ENCODE measurements around the gene TRAF3IP1.

TRAF3IP1 gene

DNA sequence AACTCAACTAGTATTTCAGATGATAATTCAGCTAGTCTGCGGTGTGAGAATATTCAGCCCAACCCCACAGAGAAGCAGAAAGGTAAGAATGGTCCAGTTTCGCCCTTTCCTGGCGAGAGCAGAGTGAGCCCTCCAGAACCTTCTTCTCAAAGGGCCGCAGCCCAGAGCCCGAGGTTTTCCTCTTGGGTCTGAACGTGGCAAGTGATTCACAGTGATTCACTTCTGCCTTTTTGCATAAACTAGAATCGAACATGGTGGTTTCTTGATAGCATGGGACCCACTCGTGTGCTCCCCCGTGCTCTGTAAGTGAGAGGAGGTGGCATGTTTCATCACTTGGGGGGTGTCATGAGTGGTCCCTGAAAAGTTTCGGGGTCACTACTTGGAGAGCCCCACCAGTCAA, 24.2 kb downstream of the TRAF3IP1 start:
- H3K27ac ChIP-seq = no peak overlapping the region
- no peak for DNase-seq (ENCODE audit: low spot score)
- no peak overlapping the region for H3K4me3 ChIP-seq
- TF ChIP-seq, protein P1, sequence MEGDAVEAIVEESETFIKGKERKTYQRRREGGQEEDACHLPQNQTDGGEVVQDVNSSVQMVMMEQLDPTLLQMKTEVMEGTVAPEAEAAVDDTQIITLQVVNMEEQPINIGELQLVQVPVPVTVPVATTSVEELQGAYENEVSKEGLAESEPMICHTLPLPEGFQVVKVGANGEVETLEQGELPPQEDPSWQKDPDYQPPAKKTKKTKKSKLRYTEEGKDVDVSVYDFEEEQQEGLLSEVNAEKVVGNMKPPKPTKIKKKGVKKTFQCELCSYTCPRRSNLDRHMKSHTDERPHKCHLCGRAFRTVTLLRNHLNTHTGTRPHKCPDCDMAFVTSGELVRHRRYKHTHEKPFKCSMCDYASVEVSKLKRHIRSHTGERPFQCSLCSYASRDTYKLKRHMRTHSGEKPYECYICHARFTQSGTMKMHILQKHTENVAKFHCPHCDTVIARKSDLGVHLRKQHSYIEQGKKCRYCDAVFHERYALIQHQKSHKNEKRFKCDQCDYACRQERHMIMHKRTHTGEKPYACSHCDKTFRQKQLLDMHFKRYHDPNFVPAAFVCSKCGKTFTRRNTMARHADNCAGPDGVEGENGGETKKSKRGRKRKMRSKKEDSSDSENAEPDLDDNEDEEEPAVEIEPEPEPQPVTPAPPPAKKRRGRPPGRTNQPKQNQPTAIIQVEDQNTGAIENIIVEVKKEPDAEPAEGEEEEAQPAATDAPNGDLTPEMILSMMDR (IDR thresholded peaks at IDR 0.05) = no peak

DNA sequence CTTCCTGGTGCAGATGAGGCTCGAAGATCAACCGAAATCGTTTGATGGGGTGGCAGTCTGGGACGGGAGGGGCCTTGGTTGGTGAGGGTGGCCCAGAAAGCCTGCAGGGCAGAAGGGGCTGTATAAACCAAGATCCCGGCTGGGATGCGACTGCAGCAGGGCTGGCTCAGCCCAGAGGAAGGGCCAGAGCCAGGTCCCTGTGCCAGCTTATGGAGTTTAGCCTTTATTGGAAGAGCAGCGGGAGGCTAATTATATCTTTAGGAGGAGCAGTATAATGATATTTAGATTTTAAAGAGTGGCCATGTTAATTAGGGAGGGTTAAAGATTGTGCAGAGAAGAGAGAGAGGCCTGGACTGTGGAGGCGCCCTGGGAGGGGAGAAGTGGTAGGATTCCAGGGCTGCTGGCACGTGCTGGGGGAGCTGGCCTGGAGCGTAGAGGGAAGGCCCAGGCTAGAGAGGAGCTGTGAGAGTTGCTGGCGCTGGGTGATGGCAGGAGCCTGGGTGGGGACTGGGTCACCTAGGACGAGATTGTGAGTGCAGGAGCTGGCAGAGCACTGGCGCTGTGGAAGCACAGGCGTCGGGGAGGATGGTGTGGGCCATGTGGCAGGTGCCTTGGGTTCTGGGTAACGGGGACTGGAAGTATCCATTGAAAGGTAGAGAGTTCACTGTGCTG, 25.1 kb downstream of the TRAF3IP1 start:
- TF ChIP-seq, protein P1 (IDR thresholded peaks at IDR 0.05) = no peak

DNA sequence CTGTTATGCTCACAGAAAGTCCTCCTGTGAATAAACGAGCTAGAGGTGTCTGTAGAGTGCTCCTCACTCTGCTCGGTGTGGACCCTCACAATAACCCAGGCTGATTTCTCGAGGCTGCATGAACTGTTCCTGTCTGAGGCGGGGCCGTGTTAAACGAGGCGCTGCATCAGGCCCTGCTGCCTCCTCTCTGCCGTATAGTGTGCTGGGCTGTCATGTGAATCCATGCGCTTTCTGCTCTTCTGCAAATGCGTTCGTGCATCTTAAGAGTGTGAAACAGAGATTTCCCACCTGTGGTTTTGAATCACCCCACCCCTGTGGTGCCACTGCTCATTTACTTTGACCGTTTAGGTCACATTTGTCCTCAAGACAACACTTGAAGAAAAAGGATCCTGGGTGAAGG, 26.2 kb downstream of the TRAF3IP1 start:
- TF ChIP-seq, protein P1 (IDR thresholded peaks at IDR 0.05) = no peak
- H3K4me3 ChIP-seq = no peak overlapping the region
- H3K27ac ChIP-seq = no peak overlapping the region
- no peak for DNase-seq (ENCODE audit: low spot score)

More for the DNA sequence above, 25.1 kb downstream of the TRAF3IP1 start:
- no peak for DNase-seq (ENCODE audit: low spot score)
- Histone ChIP-seq H3K4me3 (no peak overlapping the region), H3K27ac (no peak overlapping the region)

DNA sequence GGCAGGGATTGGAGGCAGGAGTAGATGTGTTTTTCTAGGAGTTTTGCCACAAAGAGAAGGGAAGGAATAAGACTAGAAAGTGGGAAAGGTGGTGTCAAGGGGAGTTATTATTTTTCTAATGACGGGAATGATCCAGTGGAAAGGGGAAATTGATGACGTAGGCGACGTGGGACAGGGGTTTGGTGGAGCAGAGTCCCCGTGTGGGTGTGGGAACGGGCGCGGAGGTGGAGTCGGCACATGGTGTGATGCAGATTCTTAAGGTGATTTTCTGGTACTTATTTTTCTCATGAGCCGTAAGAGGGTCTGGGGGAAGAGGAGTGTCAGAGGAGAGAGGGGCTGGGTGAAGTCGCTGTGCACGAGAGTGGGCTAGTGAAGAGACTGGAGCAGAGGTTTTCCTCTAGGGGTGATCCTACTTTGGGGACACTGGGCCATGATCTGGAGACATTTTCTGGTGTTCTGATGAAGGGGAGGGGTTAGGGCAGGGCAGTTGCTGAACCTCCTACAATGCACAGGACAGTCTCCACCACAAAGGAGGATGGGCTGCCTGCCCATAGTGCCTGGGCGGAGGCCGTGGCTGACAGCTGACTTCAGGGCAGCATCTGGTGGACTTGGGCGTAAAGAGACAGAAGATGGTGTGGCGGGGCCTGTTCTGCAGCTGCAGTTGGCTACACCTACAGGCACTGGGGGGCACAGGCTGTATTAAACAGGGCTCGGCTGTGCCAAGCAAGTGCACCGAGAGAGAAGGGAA, 30.0 kb downstream of the TRAF3IP1 start:
- TF ChIP-seq, protein P1 (IDR thresholded peaks at IDR 0.05) = no peak
- no peak for DNase-seq (ENCODE audit: low spot score)
- Histone ChIP-seq H3K4me3 (no peak overlapping the region), H3K27ac (no peak overlapping the region)

DNA sequence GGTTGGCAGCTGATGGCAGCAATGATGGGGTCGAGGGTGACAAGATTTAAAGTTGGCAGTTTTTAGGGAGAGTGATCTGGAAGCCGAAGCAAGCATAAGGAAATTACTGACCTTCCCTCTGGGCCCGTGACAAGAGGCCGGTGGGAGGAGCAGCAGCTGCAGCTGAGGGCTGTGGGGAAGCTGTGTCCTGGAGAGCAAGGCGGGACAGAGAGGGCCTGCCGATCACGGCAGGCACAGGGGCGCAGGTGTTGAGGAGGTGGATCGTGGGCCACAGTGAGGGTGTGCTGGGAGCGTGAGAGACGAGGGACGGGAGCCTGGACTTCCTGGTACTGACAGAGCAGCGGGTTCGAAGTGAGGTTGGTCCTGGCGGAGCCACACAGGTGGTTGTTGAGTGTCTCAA, 31.0 kb downstream of the TRAF3IP1 start:
- Histone ChIP-seq H3K4me3 (no peak overlapping the region), H3K27ac (no peak overlapping the region)
- no peak for DNase-seq (ENCODE audit: low spot score)
- TF ChIP-seq, protein P1 (IDR thresholded peaks at IDR 0.05) = no peak

DNA sequence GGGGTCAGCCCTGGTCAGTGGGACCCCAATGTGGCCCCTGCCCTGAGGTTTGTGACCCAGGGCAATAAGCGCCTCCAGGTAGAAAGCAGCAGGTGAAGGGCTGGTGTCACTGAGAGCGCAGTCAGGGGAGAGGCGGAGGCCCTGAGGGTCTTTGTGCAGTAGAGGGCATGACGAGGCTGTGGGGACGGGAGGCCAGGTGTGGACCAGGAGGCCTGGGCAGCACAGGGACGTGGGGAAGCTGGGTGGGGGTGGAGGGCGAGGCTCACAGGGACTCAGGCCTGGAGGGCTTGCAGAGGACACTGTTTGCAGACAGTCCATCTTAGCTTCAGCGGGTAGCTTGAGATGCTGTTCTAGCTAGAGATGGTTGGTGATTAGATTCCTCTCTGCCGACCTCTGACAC, 32.0 kb downstream of the TRAF3IP1 start:
- TF ChIP-seq, protein P1 (IDR thresholded peaks at IDR 0.05) = no peak
- Histone ChIP-seq H3K27ac (no peak overlapping the region), H3K4me3 (no peak overlapping the region)
- no peak for DNase-seq (ENCODE audit: low spot score)

DNA sequence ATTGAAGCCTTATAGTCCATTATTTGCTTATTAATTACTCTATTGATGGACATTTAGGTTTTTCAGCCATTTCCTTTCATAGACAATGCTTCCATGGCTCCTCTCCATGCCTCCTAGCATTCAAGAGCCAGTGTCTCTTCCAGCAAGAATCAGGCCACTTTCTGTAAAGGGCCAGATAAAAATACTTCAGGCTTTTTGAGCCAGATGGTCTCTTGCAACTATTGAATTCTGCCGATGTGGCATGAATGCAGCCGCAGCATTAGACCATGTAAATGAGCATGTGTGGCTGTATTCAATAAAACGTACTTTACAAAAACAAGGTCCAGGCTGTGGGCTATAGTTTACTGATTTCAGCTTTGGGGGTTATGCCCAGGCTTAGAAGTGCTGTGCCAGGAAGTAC, 38.5 kb downstream of the TRAF3IP1 start:
- DNase-seq (ENCODE audit: low spot score) = no peak
- TF ChIP-seq, protein P1 (IDR thresholded peaks at IDR 0.05) = no peak
- H3K27ac ChIP-seq = no peak overlapping the region
- H3K4me3 ChIP-seq = no peak overlapping the region
